DOHH2 (cell line): ENCODE measurements around the gene CNDP1.

Source experiments
- H3F3A ChIP-seq: fragments of 200-600 bp; sonication (generic), shearing (Covaris generic); 2 replicates; pipeline ENCODE4 v1.6.0; 2016; ENCODE audit warnings: antibody characterized with exemption, mild to moderate bottlenecking; ENCODE audit not compliant: control insufficient read depth, insufficient read depth
- H3K27ac ChIP-seq: fragments of 200-600 bp; sonication (generic); 2 replicates; pipeline ENCODE4 v1.5.1; 2014; ENCODE audit warnings: low read depth, mild to moderate bottlenecking, low read length, moderate library complexity
- H3K27me3 ChIP-seq: fragments of 200-600 bp; sonication (generic); 2 replicates; pipeline ENCODE4 v1.6.1; 2014; ENCODE audit warnings: mild to moderate bottlenecking, low read length, mixed read lengths; ENCODE audit not compliant: control insufficient read depth
- H3K36me3 ChIP-seq: fragments of 200-600 bp; sonication (generic); 2 replicates; pipeline ENCODE4 v1.6.1; 2014; ENCODE audit warnings: mild to moderate bottlenecking, low read length, moderate library complexity, mixed read lengths; ENCODE audit not compliant: control insufficient read depth
- H3K4me1 ChIP-seq: fragments of 200-600 bp; sonication (generic); 2 replicates; pipeline ENCODE4 v1.6.1; 2014; ENCODE audit warnings: mild to moderate bottlenecking, low read length, mixed read lengths; ENCODE audit not compliant: control insufficient read depth
- H3K4me2 ChIP-seq: fragments of 200-600 bp; sonication (generic); 2 replicates; pipeline ENCODE4 v1.6.0; 2014; ENCODE audit warnings: mild to moderate bottlenecking, low read length, moderate library complexity
- H3K4me3 ChIP-seq: fragments of 200-600 bp; sonication (generic); 2 replicates; pipeline ENCODE4 v1.5.1; 2014; ENCODE audit warnings: mild to moderate bottlenecking, low read length, mixed read lengths
- H3K79me2 ChIP-seq: fragments of 200-600 bp; sonication (generic); 2 replicates; pipeline ENCODE4 v1.6.1; 2014; ENCODE audit warnings: mild to moderate bottlenecking, low read length, mixed read lengths; ENCODE audit not compliant: control insufficient read depth
- H3K9me2 ChIP-seq: fragments of 200-600 bp; sonication (generic); replicated peaks from 2 replicates; pipeline ENCODE4 v1.6.1; 2014; ENCODE audit warnings: mild to moderate bottlenecking, low read length, mixed read lengths; ENCODE audit not compliant: control insufficient read depth
- H3K9me3 ChIP-seq: fragments of 200-600 bp; sonication (generic); 2 replicates; pipeline ENCODE4 v1.6.1; 2014; ENCODE audit warnings: antibody characterized with exemption, low read length, mixed read lengths; ENCODE audit not compliant: control insufficient read depth, insufficient read depth
- H4K20me1 ChIP-seq: fragments of 200-600 bp; sonication (generic); 2 replicates; pipeline ENCODE4 v1.6.0; 2014; ENCODE audit warnings: low read depth, mild to moderate bottlenecking, antibody characterized with exemption, low read length, moderate library complexity; ENCODE audit not compliant: control insufficient read depth, insufficient read depth
- EZH2phosphoT487 ChIP-seq: fragments of 200-600 bp; sonication (generic); IDR thresholded peaks from 2 replicates; pipeline ENCODE4 v1.6.1; 2017; ENCODE audit warnings: borderline replicate concordance, mild to moderate bottlenecking, antibody characterized with exemption, low read length, moderate library complexity, mixed read lengths
- TF ChIP-seq, protein P1 (sequence below): fragments of 200-600 bp; sonication (generic); IDR thresholded peaks from one replicate; pipeline ENCODE4 v1.5.1; 2014; ENCODE audit warnings: antibody characterized with exemption, mild to moderate bottlenecking, low read depth, low read length; ENCODE audit not compliant: poor library complexity, severe bottlenecking

CNDP1 gene

DNA sequence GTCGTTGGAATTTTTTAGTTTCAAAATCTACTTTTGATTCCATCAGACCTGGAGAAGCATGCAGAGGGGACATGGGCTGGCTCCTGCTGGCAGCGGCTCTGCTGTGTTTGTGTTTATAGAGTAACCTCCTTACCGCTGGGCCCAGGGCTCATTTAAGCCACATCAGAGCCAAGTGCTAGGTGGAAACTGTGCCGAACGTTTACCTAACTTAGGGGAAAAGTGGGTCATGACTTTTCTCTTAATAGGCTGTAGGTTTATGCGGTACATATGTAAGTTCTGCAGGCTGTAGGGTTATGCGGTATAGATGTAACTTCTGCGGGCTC is 20.5 kb upstream of the CNDP1 start:
- H3K79me2 ChIP-seq = 0 out of 2 replicates have a peak, but pooled peaks cover 3% of the 10 kb centered on the region
- H3K9me2 ChIP-seq = no peaks in the 10 kb centered on the region
- no peaks in the 10 kb centered on the region for H3K9me3 ChIP-seq
- H3K4me2 ChIP-seq = no peak overlapping the region
- TF ChIP-seq EZH2phosphoT487 = no peak
- TF ChIP-seq, protein P1, sequence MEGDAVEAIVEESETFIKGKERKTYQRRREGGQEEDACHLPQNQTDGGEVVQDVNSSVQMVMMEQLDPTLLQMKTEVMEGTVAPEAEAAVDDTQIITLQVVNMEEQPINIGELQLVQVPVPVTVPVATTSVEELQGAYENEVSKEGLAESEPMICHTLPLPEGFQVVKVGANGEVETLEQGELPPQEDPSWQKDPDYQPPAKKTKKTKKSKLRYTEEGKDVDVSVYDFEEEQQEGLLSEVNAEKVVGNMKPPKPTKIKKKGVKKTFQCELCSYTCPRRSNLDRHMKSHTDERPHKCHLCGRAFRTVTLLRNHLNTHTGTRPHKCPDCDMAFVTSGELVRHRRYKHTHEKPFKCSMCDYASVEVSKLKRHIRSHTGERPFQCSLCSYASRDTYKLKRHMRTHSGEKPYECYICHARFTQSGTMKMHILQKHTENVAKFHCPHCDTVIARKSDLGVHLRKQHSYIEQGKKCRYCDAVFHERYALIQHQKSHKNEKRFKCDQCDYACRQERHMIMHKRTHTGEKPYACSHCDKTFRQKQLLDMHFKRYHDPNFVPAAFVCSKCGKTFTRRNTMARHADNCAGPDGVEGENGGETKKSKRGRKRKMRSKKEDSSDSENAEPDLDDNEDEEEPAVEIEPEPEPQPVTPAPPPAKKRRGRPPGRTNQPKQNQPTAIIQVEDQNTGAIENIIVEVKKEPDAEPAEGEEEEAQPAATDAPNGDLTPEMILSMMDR = no peak
- 0 out of 2 replicates have a peak, but pooled peaks cover 3% of the 10 kb centered on the region for H4K20me1 ChIP-seq
- no peaks in the 10 kb centered on the region for H3F3A ChIP-seq
- H3K4me3 ChIP-seq = no peak overlapping the region
- no peaks in the 10 kb centered on the region for H3K4me1 ChIP-seq
- peaks cover 86% of the 10 kb centered on the region for H3K36me3 ChIP-seq
- H3K27ac ChIP-seq = no peak overlapping the region
- H3K27me3 ChIP-seq = no peaks in the 10 kb centered on the region

DNA sequence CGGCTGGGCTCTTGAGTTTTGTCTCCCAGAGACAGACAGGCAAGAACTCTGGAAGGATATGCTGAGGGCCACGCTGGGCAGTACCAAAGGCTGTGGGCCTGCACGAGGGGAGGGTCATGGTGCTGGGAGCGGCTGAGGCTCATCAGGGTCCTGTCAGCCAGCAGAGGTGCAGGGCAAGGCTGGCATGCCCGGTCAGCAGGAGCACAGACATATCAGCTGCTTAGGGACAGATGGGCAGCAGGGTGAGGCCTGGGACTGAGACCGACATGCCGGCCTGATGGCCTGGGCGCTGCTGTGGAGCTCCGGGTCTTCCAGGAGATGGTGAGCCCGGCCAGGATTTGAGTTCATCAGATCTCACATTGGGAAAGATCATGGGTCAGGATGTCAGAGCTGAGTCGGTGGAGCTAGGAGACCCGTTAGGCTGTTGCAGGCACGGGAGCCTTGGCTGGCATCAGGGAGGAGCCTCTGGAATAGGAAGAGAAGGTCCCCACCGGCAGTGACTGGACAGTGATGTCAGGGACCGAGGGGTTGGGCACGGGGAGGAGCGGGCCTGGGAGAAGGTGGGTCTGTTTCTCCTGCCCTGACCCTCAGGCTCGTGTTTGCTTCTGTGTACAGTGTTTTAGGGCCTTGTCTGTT is 19.3 kb upstream of the CNDP1 start:
- H3K36me3 ChIP-seq = peaks cover 87% of the 10 kb centered on the region
- no peaks in the 10 kb centered on the region for H3K27me3 ChIP-seq
- H4K20me1 ChIP-seq = 0 out of 2 replicates have a peak, but pooled peaks cover 3% of the 10 kb centered on the region
- no peaks in the 10 kb centered on the region for H3K9me3 ChIP-seq
- H3K9me2 ChIP-seq = no peaks in the 10 kb centered on the region
- TF ChIP-seq EZH2phosphoT487 = no peak
- TF ChIP-seq, protein P1 = no peak
- H3K79me2 ChIP-seq = 0 out of 2 replicates have a peak, but pooled peaks cover 3% of the 10 kb centered on the region
- H3F3A ChIP-seq = no peaks in the 10 kb centered on the region
- no peak overlapping the region for H3K4me2 ChIP-seq
- H3K4me1 ChIP-seq = no peaks in the 10 kb centered on the region
- H3K4me3 ChIP-seq = no peak overlapping the region
- no peak overlapping the region for H3K27ac ChIP-seq

DNA sequence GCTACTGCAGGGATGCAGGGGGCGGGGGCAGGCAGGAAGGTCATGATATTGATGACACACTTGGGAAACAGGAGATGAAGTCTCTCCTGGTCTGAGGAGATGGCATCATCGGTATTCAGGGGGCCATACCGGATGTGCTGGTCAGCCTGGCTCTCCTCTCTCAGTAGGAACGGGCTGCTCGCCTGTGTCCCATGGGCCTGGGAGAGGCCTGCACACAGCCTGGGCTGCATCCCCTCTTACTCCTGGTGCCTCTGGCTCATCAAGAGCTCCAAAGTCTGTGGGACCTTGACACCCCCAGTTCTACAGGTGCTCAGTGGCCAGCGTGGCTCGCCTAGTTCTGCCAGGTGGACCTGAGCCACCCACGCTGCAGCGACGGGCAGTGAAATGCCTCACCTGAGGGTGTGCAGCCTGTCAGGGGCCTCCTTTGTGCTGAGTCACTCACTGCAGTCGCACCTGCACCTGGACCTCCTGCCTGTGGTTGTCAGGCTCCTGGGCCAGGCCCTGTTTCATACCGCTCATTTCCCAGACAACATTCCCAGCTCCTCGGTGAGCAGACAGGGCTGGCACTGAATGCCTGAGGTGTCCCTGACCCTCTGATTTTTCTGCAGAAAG is 18.6 kb upstream of the CNDP1 start:
- Histone ChIP-seq H3K27me3 (no peaks in the 10 kb centered on the region), H3K9me3 (no peaks in the 10 kb centered on the region), H3K9me2 (no peaks in the 10 kb centered on the region), H3K27ac (no peak overlapping the region), H3K4me1 (no peaks in the 10 kb centered on the region), H3K4me3 (no peak overlapping the region), H4K20me1 (0 out of 2 replicates have a peak, but pooled peaks cover 3% of the 10 kb centered on the region), H3K36me3 (peaks cover 87% of the 10 kb centered on the region), H3K79me2 (0 out of 2 replicates have a peak, but pooled peaks cover 3% of the 10 kb centered on the region), H3K4me2 (no peak overlapping the region), H3F3A (no peaks in the 10 kb centered on the region)
- no peak for TF ChIP-seq EZH2phosphoT487
- TF ChIP-seq, protein P1 = no peak
